Measurements from ENCODE around the gene RAB17.

DNA sequence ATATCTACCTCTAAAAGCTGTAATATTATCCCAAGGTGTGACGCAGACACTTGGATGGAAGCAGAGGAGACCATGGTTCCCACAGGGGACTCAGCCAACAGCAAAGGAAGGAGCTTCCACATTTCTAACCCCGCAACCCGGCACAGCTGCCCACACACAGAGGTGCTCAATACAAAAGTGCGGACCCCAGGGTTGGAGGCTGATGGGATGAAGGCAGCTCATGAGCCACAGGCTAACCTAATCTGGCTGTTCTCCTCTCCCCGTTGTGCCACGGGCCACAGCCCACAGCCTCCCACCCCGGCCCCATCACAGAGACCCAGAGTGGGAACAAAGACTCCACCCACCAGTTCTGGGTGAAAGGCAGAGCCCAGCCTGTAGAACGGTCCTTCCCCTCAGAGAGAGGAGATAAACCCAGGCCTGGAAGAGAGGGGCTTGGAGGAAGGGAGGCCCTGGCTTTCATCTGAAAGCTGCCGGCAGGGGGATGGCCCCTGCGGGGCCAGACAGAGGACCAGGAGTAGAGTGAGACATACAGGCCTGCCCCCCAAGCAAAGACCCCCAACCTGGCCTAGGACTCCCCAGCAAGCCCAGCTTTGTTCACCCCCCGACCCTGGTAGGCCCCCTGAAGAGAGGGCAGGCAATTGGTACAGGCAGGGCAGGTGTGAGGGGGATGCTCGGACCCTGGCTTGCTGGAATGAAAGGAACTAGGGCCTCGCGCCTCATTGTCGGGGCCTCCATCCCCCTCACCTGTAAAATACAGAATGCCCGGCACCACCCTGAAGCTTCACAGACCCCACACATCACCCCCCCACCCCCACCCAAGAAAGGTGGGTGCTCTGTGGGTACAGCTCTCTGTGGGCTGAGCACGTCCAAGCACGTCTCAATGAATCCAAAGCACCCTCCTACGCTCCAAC is 6.9 kb downstream of the RAB17 start:
- TF ChIP-seq, protein P1, sequence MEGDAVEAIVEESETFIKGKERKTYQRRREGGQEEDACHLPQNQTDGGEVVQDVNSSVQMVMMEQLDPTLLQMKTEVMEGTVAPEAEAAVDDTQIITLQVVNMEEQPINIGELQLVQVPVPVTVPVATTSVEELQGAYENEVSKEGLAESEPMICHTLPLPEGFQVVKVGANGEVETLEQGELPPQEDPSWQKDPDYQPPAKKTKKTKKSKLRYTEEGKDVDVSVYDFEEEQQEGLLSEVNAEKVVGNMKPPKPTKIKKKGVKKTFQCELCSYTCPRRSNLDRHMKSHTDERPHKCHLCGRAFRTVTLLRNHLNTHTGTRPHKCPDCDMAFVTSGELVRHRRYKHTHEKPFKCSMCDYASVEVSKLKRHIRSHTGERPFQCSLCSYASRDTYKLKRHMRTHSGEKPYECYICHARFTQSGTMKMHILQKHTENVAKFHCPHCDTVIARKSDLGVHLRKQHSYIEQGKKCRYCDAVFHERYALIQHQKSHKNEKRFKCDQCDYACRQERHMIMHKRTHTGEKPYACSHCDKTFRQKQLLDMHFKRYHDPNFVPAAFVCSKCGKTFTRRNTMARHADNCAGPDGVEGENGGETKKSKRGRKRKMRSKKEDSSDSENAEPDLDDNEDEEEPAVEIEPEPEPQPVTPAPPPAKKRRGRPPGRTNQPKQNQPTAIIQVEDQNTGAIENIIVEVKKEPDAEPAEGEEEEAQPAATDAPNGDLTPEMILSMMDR (conservative IDR thresholded peaks at IDR 0.05) = no peak
- no peak for TF ChIP-seq EZH2 (IDR thresholded peaks at IDR 0.05; ENCODE audit: low read depth)

Measured in PC-9 (cell line).